Stimulated activated naive CD4-positive, alpha-beta T cell treated with Interleukin-2 at 50 U/mL for 16 hours (primary cell): ENCODE results near the gene POU6F2.
"Not testable (repeated sequence)": the region's sequence is repeated elsewhere in the genome, so short reads cannot be mapped to it uniquely, and the experiment has no call there.

Source experiments
- DNase-seq: peaks from one replicate; lab custom pipeline; 2025; lab: John Stamatoyannopoulos, UW

Gene POU6F2

GRCh38 chr7:38977685-38978084, at the start of gene POU6F2:
Gene POU6F2 (plus strand): TSS chr7:38977909. CDS start chr7:38977954, 45 bp downstream.
- DNase-seq = no peak

- DNase-seq = no peak
These were observed 49.2 kb upstream of the POU6F2 start for GRCh38 chr7:38928506-38928905.

- DNase-seq = no peak
These were observed 48.1 kb upstream of the POU6F2 start for GRCh38 chr7:38929460-38930171.

- peak; percentile 29 for DNase-seq
These were observed 45.1 kb upstream of the POU6F2 start for GRCh38 chr7:38932509-38933168.

- DNase-seq = no peak
These were observed 43.7 kb upstream of the POU6F2 start for GRCh38 chr7:38934051-38934450.

- DNase-seq = no peak
These were observed 43.2 kb upstream of the POU6F2 start for GRCh38 chr7:38934536-38934935.

DNA sequence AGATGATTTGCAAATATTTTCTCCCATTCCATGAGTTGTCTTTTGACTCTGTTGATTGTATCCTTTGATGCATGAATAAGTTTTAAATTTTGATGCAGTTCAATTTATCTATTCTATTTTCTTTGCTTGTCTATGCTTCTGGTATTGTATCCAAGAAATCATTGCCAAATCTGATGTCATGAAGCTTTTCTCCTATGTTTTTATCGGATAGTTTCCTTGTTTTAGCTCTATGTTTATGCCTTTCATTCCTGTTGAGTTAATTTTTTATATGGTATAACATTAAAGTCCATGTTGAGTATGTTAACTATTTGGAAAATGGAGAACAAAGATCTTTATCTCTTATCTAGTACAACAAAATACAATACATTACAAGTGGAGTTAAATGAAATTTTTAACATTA, 41.1 kb upstream of the POU6F2 start:
- no peak for DNase-seq

DNA sequence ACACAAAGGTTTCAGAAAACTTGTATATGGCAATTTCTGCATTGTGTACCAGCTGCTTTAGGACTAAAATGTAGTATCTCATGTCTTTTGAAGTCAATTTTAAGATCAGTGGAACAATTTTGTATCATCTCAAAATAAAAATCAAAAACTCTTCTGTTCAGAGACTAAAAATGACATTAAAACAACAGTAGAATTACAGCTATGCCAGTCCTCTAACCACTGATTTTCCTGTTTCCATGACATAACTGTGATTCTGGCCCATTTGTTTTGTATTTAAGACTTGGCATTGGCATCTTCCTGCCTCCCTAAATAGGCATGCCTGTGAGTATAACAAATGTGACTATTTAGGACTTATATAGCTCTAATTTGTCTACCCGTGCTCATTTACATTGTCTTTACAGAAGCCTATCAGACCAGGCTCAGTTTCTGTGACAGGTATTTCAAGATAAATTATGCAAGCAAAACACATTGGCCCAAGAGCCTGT, 39.7 kb upstream of the POU6F2 start:
- DNase-seq = no peak

- DNase-seq = no peak
These were observed 39.1 kb upstream of the POU6F2 start for GRCh38 chr7:38938589-38938988.

- no peak for DNase-seq
These were observed 36.9 kb upstream of the POU6F2 start for GRCh38 chr7:38940774-38941173.

DNA sequence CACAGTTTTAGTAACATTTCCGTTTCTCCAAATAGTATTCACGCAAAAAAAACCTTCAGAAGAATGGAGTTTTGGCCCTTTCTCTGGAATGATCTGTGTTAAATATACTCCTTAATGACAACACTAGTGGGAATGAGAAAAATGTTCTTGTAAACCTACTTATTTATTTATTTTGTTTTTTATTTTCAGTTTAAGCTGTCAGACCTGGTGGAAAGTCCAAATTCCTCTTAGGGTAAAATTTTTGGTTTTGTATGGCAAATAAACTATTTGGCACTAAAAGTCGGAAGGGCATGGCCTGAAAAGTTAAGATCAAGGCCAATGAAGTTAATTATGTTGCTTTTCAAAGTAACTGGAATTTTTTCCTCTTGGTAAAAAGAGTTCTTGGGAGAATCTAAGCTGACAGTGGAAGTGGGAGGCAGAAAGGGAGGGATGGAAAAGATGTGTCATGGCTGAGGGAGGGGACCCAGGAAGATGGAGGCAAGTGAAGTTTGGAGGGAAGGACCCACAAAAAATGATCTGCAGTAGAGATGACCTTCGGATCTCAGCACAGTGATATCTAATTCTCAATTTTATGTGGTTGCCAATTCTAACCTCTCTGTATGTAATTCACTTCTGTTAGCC, 35.2 kb upstream of the POU6F2 start:
- DNase-seq = no peak

DNA sequence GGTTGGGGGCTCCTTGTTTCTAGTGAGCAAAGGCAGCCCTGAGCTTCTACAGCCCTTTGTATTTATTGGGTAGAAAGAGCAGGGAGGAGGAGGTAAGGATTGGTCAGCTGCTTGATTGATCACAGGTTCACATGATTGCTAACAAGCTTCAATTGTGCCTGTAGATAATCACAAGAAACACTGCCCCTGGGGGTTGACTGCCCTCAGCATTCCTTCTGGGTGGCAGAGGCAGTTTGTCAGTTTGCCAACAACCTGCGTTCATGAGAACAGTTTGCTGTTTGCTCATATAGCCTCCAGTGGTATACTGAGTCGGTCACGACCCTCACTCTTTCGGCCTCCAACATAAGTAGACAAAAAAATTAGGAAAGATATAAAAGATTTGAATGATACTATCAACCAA, 30.2 kb upstream of the POU6F2 start:
- not testable (repeated sequence) for DNase-seq

GRCh38 chr7:38950309-38950708, 27.4 kb upstream of the POU6F2 start:
- DNase-seq = no peak

DNA sequence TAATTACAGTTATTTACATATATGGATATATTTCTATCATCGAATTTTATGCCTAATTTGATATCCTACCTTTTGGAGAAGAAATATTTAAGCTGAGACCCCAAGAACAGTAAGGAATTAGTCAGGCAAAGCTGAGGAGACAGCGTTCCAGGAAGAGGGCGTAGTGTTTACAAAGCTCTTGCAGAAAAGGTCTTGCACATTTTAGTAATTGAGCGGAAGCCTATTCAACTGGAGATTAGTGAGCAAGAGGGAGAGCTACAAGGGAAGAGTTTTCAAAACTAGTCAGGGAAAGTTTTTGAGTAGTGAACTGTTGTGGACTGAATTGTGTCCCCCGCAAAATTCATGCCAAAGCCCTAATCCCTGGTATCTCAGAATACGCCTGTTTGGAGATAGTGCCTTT, 26.5 kb upstream of the POU6F2 start:
- DNase-seq = no peak

GRCh38 chr7:38953227-38953626, 24.5 kb upstream of the POU6F2 start:
- no peak for DNase-seq

DNA sequence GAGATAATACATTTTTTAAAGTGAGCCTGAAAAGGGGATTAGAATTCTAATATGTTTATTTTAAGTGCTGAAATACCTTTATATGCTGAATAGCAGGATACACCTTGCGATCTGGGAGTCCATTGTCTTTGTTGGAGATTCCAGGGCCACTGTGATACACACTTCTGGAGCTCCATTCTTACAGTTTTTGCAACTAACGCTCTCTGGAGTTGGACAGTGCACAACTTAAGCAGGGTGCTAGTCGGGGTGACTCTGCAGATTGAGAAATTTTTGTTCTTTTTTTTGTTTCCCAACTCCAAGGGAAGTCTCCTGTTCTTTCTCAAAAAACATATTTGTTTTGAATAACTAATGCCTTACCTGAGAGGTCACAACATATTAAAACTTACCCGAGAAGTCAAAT, 23.7 kb upstream of the POU6F2 start:
- no peak for DNase-seq

DNA sequence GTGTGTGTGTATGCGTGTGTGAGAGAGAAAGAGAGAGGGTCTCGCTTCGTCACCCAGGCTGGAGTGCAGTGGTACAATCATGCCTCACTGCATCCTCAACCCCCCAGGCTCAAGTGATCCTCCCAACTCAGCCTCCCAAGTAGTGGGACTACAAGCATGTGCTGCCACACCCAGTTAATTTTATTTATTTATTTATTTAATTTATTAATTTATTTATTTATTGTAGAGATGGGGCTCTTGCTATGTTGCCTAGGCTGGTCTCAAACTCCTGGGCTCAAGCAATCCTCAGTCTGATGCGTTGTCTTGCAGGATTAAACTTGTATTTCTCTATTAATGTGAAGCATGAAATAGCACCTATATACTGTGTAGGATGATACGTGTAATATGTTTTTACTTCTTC, 21.8 kb upstream of the POU6F2 start:
- DNase-seq = no peak

- no peak for DNase-seq
These were observed 15.7 kb upstream of the POU6F2 start for GRCh38 chr7:38962028-38962427.

DNA sequence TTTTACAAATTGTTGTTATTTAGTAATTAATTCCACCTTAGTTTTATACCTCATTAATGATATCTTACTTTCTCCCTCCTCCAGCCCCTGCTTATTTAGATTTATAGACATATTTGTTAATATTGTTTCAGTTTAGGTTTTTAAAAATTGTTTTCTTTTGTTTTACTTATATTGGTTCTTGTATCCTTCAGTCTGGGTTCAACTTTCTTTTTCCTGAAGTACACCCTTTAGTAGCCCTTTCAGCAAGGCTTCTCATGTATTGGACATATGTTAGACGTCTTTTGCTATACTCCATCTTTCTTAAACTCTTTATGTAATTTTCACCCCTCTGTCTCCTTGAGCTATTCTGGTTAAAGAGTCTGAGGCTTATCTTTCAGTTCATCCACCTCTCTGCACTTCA, 12.8 kb upstream of the POU6F2 start:
- no peak for DNase-seq

DNA sequence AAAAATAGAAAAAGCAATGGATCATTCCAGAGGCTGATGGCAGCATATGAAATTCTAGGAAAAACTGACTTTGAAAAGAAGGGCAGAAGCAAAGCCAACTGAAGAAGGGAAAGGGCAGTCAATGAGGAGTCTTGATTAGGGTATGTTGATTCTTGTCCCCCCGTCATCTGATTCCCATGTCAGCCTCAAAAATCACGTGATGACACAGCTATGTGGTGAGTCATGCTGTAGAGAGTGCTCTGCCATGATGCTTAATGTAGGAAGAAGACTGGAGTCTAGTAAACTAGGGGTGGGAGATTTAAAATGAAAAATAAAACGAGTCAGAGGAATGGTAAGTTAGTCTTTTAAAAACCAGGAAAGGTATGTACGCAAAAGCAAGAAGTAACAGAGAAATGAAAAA, 3.9 kb upstream of the POU6F2 start:
- no peak for DNase-seq

DNA sequence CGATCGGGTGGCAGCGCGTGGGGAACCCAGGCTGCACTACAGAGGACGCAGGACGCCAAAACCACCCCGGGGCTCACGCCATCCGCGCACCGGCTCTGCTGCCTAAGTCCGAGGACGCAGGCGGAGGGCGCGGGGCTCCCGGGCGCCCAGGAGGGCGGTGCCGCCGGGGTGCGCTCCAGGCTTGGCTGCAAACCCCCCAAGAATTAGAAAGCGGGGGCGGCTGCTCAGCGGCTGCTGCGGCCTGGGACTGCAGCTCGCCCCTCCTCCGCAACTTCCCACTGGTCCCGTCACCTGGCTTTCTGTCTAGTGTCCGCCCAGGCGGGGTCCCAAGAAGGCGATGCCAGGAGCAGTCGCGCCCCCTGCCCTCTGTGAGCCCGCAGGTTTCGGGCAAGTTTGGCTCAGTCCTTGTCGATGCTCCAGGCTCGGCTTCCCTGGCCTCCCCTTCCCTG, 1.7 kb upstream of the POU6F2 start:
- no peak for DNase-seq

GRCh38 chr7:38978491-38978890, 782 bp downstream of the POU6F2 start:
- DNase-seq = no peak

GRCh38 chr7:38992203-38992602, 14.5 kb downstream of the POU6F2 start:
- no peak for DNase-seq
